Mucosa of descending colon (tissue), 3 donors: ENCODE results near the gene COX6B1. TPM values are rescaled to one million over a fixed set of nuclear protein-coding genes. Genes with fewer than 3 reads are reported as not detected.

Experiments
- ATAC-seq: fragments of 200-7000 bp; cut with Tn5 transposase; one replicate; pipeline ENCODE4 v1.9.1; 2020; ENCODE audit warnings: mild to moderate bottlenecking, moderate library complexity
- DNase-seq, 3 donors: peaks; one replicate each; pipeline ENCODE4 v3.0.0-alpha.2; 2020
- H3K36me3 ChIP-seq: fragments of 200-600 bp; one replicate; pipeline ENCODE4 v1.8.0; 2021; ENCODE audit warnings: low read depth, mild to moderate bottlenecking
- H3K4me1 ChIP-seq: fragments of 200-600 bp; one replicate; pipeline ENCODE4 v1.8.0; 2021; ENCODE audit warnings: low read depth, mild to moderate bottlenecking
- H3K4me3 ChIP-seq: fragments of 200-600 bp; one replicate; pipeline ENCODE4 v1.8.0; 2021; ENCODE audit warnings: mild to moderate bottlenecking
- H3K9me3 ChIP-seq: fragments of 200-600 bp; one replicate; pipeline ENCODE4 v1.8.0; 2021; ENCODE audit warnings: mild to moderate bottlenecking
- intact Hi-C, 2 donors: fragments of 100-400 bp; cut with DNase I in 1 of 2; cut with micrococcal nuclease in 1 of 2; formaldehyde crosslinking; loops; one replicate each; pipeline versions ENCODE4 v1.11.0 to v1.11.1; 2022; cut with DNase I, micrococcal nuclease
- total RNA-seq, 3 donors: library from RNA; stranded (reverse); fragmentation: NEBNext Ultra II Directional in 2 of 3; extraction: Animal tissue kit (Norgen Biotek cat#: 25700) in 2 of 3; gene quantifications; one replicate each; pipeline versions ENCODE4 v1.2.1 to v1.2.4, GENCODE V29; 2021 to 2023
- TF ChIP-seq, protein P1 (sequence below): fragments of 200-600 bp; IDR thresholded peaks from one replicate; pipeline ENCODE4 v1.8.0; 2022; ENCODE audit warnings: antibody characterized with exemption, mild to moderate bottlenecking
- donor health status: DM: no; HTN: no; CAD: no; lungs with moderate emphysema.
- donor health status: DM: no; HTN: no; CAD: no.
- donor health status: DM: no; HTN: yes; CAD: no.

Gene COX6B1
- total RNA-seq, 3 donors from 2014 or later, result 460 to 939 (median 669) TPM

DNA sequence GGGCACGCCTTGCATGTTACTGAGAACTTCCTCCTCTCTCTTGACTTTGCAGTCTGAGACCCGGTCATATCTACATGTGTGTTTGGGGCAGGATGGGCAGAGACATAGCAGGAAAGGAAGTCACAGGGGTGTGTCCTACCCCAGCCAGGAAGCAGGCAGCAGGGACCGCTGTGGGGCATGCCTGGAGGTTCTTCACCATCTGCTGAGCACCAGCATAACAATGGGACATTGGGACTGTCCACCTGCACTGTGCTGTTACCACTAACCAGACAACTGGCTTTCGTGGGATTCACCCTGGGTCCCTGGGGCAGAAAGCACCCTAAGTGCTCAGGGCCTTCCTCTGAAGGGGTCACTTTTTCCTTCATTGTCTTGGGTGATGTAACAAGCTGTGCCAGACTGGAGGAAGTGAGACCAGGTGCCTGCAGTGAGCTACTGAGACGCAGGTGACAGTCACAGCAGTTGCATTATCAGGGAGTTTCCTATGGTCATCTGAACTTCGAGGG, 38.2 kb upstream of the COX6B1 start:
- intact Hi-C loops, result no loop called here
- H3K9me3 ChIP-seq, result peaks cover 15% of the 10 kb centered on the region
- no peaks in the 10 kb centered on the region for H3K36me3 ChIP-seq
- no peak overlapping the region for H3K4me3 ChIP-seq
- no peak for DNase-seq
- peaks cover 4% of the 10 kb centered on the region for H3K4me1 ChIP-seq
- ATAC-seq, result peak; percentile 22
- TF ChIP-seq, protein P1, sequence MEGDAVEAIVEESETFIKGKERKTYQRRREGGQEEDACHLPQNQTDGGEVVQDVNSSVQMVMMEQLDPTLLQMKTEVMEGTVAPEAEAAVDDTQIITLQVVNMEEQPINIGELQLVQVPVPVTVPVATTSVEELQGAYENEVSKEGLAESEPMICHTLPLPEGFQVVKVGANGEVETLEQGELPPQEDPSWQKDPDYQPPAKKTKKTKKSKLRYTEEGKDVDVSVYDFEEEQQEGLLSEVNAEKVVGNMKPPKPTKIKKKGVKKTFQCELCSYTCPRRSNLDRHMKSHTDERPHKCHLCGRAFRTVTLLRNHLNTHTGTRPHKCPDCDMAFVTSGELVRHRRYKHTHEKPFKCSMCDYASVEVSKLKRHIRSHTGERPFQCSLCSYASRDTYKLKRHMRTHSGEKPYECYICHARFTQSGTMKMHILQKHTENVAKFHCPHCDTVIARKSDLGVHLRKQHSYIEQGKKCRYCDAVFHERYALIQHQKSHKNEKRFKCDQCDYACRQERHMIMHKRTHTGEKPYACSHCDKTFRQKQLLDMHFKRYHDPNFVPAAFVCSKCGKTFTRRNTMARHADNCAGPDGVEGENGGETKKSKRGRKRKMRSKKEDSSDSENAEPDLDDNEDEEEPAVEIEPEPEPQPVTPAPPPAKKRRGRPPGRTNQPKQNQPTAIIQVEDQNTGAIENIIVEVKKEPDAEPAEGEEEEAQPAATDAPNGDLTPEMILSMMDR, result no peak

DNA sequence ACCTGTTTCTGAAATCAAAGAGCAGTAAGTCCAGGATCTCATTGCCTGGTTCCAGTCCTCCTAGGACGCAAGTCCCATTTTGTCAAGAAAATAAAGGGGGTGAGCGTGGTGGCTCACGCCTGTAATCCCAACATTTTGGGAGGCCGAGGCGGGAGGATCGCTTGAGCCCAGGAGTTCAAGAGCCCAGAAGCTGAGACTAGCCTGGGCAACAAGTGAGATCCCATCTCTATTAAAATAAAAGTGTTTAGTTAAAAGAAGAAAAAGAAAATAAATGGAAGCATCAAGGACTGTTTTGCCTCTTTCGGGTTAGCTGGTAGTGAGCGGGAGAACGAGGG, 35.9 kb upstream of the COX6B1 start:
- TF ChIP-seq, protein P1, result no peak
- ATAC-seq (no peak), DNase-seq (no peak)
- Histone ChIP-seq H3K4me3 (no peak overlapping the region), H3K36me3 (no peaks in the 10 kb centered on the region), H3K9me3 (peaks cover 10% of the 10 kb centered on the region), H3K4me1 (peaks cover 4% of the 10 kb centered on the region)
- intact Hi-C loops, result no loop called here

DNA sequence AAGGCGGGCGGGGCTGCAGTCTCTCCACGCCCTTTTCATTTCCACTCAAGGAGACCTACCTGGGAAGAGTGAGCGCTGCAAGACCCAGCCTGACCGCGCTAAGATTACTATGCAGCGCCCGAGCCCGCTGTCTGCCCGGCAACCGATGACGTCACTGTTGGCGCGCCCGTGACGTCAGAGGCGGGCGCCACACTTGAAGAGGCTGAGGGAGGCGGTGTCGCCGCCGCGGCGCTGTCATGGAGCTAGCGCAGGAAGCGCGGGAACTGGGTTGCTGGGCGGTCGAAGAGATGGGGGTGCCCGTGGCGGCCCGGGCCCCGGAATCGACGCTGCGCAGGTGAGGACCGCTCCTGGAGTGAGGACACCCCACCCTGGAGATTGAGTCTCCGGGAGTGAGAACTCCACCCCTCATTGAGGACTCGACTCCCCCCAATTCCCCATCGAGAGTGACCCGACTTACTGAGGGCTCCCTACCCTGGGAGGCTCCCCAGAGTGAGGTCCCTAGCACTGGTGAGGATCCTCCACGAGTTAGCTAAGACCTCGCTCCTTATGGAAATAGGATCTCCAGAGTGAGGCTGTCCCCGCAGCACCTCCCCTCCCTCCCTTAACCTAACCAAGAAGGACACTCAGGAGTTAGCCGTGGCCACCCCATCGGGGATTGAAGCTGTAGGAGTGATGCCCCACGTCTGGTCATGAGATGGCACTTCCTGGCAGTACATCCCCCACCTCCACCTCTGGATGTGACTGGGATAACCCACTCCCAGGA, 35.4 kb upstream of the COX6B1 start, which contains the start of gene HAUS5:
Gene HAUS5 (plus strand): TSS at position 177 of the 763 bp plus-strand sequence. CDS start 60 bp downstream, at position 237.
- peaks cover 6% of the 10 kb centered on the region for H3K9me3 ChIP-seq
- no peak within 1 kb of the TSS for H3K4me3 ChIP-seq
- ATAC-seq (peak; percentile 97), DNase-seq (peak; percentile 95 to 98 (median 98))
- H3K36me3 ChIP-seq, result no peaks in the 10 kb centered on the region
- intact Hi-C loops, result no loop called here
- TF ChIP-seq, protein P1, result no peak
- H3K4me1 ChIP-seq, result peaks cover 4% of the 10 kb centered on the region

DNA sequence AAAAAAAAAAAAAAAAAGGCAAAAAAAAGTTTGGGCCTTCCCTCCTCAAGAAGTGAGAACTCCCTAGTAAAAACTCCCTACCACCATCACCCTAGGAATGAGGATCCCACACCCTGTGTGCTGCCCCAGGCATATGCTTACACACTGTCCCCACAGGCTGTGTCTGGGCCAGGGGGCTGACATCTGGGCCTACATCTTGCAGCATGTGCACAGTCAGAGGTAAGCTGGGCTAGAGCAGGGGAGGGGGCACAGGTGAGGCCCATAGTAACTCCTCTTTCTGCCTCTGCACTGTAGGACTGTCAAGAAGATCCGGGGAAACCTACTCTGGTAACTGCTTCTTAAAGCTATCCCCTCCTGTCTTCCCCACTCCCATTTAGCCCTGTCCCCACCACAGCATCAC, 34.5 kb upstream of the COX6B1 start:
- Histone ChIP-seq H3K4me3 (no peak overlapping the region), H3K4me1 (peaks cover 4% of the 10 kb centered on the region), H3K9me3 (peaks cover 3% of the 10 kb centered on the region), H3K36me3 (no peaks in the 10 kb centered on the region)
- TF ChIP-seq, protein P1, result no peak
- ATAC-seq, result no peak
- intact Hi-C loops, result no loop called here
- DNase-seq, result no peak

DNA sequence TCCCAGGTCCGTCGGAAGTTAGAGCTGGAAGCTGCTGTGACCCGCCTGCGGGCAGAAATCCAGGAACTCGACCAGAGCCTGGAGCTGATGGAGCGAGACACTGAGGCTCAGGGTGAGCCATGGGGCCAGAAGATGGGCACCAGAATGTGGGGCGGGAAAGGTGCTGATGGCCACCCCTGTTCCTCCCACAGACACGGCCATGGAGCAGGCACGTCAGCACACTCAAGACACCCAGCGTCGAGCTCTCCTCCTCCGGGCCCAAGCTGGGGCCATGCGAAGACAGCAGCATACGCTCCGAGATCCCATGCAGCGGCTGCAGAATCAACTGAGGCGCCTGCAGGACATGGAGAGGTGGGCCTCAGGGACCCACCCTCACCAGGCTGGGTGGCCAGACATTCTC, 33.1 kb upstream of the COX6B1 start:
- no peak for DNase-seq
- intact Hi-C loops, result no loop called here
- Histone ChIP-seq H3K4me1 (peaks cover 4% of the 10 kb centered on the region), H3K9me3 (no peaks in the 10 kb centered on the region), H3K36me3 (no peaks in the 10 kb centered on the region), H3K4me3 (no peak overlapping the region)
- no peak for ATAC-seq
- TF ChIP-seq, protein P1, result no peak
